AG04449 (cell line): ENCODE data around the gene MRC2.

ENCODE experiments used
- CTCF ChIA-PET: fragments of 350-600 bp; formaldehyde crosslinking; extraction: SDS; loops from one replicate; lab custom pipeline; 2021; ENCODE audit warnings: antibody characterized with exemption; lab: Yijun Ruan, JAX
- POLR2A ChIA-PET: fragments of 400-600, 350-600 bp; formaldehyde crosslinking; extraction: SDS; loops from one replicate; lab custom pipeline; 2020; ENCODE audit warnings: antibody characterized with exemption, inconsistent platforms; lab: Yijun Ruan, JAX
- DNase-seq: peaks from one replicate; pipeline ENCODE4 v3.0.0-alpha.2; 2010; ENCODE audit warnings: low read depth, low spot score
- H3K4me3 ChIP-seq: 2 replicates; pipeline ENCODE4 v1.5.1; 2011; ENCODE audit warnings: low read depth, mild to moderate bottlenecking, control low read depth, low read length
- TF ChIP-seq, protein P1 (sequence below): IDR thresholded peaks from one replicate; pipeline ENCODE4 v1.5.1; 2011; ENCODE audit warnings: mild to moderate bottlenecking, moderate library complexity, low read length, control low read depth, inconsistent platforms; ENCODE audit not compliant: insufficient read depth; ENCODE audit errors: missing control alignments

Gene MRC2

DNA sequence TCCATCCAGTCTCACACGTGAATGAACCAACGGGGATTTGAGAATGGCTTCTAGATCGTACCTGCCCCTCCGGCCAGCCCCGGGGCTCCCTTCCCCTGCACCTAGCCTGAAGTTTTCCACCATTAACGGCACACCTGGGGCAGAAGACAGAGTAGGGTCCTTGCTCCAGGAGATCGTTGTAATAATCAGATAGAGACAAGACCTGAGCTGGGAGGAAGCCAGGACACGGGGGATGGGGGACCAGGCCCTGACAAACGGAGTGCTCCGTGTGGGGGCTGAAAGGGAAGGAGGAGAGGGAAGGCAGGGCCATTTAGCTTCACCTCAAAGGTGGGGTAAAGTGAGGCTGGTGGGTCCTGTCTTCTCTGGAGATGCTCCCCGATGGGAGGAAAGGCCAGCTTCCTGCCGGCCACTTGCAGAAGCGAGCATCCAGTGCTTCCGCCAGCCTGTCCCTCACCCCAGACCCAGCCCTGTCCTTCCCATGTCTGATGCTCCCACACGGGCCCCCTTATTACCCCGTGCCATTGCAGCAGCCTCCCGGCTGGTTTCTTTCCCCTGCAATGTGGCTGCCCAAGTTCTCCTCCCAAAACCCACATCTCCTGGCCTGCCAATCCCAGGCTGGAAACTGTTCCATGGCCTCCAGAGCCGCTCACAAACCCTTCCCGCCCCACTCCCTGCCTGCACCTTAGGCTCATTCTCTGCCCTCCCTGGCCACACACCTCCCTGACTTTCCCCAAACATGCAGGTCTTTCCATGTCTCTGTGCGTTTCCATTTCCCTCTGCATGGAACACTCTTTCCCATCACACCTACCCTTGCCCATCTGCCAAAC, 79.3 kb downstream of the MRC2 start:
- TF ChIP-seq, protein P1, sequence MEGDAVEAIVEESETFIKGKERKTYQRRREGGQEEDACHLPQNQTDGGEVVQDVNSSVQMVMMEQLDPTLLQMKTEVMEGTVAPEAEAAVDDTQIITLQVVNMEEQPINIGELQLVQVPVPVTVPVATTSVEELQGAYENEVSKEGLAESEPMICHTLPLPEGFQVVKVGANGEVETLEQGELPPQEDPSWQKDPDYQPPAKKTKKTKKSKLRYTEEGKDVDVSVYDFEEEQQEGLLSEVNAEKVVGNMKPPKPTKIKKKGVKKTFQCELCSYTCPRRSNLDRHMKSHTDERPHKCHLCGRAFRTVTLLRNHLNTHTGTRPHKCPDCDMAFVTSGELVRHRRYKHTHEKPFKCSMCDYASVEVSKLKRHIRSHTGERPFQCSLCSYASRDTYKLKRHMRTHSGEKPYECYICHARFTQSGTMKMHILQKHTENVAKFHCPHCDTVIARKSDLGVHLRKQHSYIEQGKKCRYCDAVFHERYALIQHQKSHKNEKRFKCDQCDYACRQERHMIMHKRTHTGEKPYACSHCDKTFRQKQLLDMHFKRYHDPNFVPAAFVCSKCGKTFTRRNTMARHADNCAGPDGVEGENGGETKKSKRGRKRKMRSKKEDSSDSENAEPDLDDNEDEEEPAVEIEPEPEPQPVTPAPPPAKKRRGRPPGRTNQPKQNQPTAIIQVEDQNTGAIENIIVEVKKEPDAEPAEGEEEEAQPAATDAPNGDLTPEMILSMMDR, result no peak
- ChIA-PET CTCF (interaction anchor here (1.0 to 3.0 kb wide), 2 partner anchors 14 to 262 kb away, joined by 4 to 19 read pairs; no protein-coding TSS in a partner anchor), POLR2A (no interaction called here)
- DNase-seq, result no peak
- H3K4me3 ChIP-seq, result no peak overlapping the region

- DNase-seq, result no peak
- POLR2A ChIA-PET, result no interaction called here
- no peak overlapping the region for H3K4me3 ChIP-seq
- CTCF ChIA-PET, result interaction anchor here (3.0 kb wide), 1 partner anchor 261 kb away, joined by 19 read pairs; no protein-coding TSS in a partner anchor
- TF ChIP-seq, protein P1, result no peak
These were observed 79.9 kb downstream of the MRC2 start for GRCh38 chr17:62707425-62707739.

- POLR2A ChIA-PET, result no interaction called here
- no peak overlapping the region for H3K4me3 ChIP-seq
- no peak for DNase-seq
- CTCF ChIA-PET, result interaction anchor here (0.7 to 1.0 kb wide), 4 partner anchors 14 to 374 kb away, joined by 3 to 5 read pairs (median 3); no protein-coding TSS in a partner anchor
- TF ChIP-seq, protein P1, result no peak
These were observed 81.1 kb downstream of the MRC2 start for GRCh38 chr17:62708587-62708986.

- H3K4me3 ChIP-seq, result no peak overlapping the region
- DNase-seq, result no peak
- POLR2A ChIA-PET, result no interaction called here
- TF ChIP-seq, protein P1, result no peak
- CTCF ChIA-PET, result interaction anchor here (1.6 to 3.5 kb wide), 2 partner anchors 18 to 257 kb away, joined by 3 to 17 read pairs; no protein-coding TSS in a partner anchor
These were observed 84.7 kb downstream of the MRC2 start for GRCh38 chr17:62712171-62712581.

- CTCF ChIA-PET, result interaction anchor here (3.5 kb wide), 1 partner anchor 255 kb away, joined by 17 read pairs; no protein-coding TSS in a partner anchor
- POLR2A ChIA-PET, result no interaction called here
These were observed 85.8 kb downstream of the MRC2 start for GRCh38 chr17:62713086-62713881.

More at GRCh38 chr17:62713086-62713881, 85.8 kb downstream of the MRC2 start:
- TF ChIP-seq, protein P1, result no peak
- DNase-seq, result no peak
- H3K4me3 ChIP-seq, result no peak overlapping the region
